GM12878 (cell line): Measurements from ENCODE around the gene ITIH2.

Experiments
- CTCF ChIP-seq, 3 experiments: IDR thresholded peaks in 2 of 3; conservative IDR thresholded peaks in 1 of 3; 2 replicates each; pipeline ENCODE4 v1.5.1; 2011; ENCODE audit warnings: low read depth in 3 of 3, low read length in 3 of 3, mild to moderate bottlenecking in 3 of 3, control low read depth in 2 of 3, moderate library complexity in 2 of 3, inconsistent platforms in 1 of 3, mixed read lengths in 1 of 3; ENCODE audit not compliant: control insufficient read depth in 2 of 3, insufficient read depth in 1 of 3; ENCODE audit errors: extremely low read depth in 1 of 3
- CUX1 ChIP-seq: IDR thresholded peaks from 2 replicates; pipeline ENCODE4 v1.6.1; 2012; ENCODE audit warnings: improper control_type of control experiment, low read depth, low read length; ENCODE audit not compliant: insufficient replicate concordance
- KDM1A ChIP-seq: fragments of 200-600 bp; sonication (generic); IDR thresholded peaks from 2 replicates; pipeline ENCODE4 v1.6.1; 2016; ENCODE audit warnings: borderline replicate concordance
- PAX8 ChIP-seq: fragments of 450-650 bp; IDR thresholded peaks from 2 replicates; pipeline ENCODE4 v1.6.1; 2017; ENCODE audit warnings: mild to moderate bottlenecking, moderate library complexity
- POLR2AphosphoS5 ChIP-seq: IDR thresholded peaks from 2 replicates; pipeline ENCODE4 v1.6.1; 2011; ENCODE audit warnings: mild to moderate bottlenecking, low read length, inconsistent platforms
- POU2F2 ChIP-seq: IDR thresholded peaks from 3 replicates; pipeline ENCODE4 v1.6.1; 2011; ENCODE audit warnings: low read depth, mild to moderate bottlenecking, low read length, borderline replicate concordance
- RAD21 ChIP-seq: IDR thresholded peaks from 2 replicates; pipeline ENCODE4 v1.6.1; 2011; ENCODE audit warnings: mild to moderate bottlenecking, low read depth, low read length, moderate library complexity; ENCODE audit not compliant: insufficient read depth
- SMC3 ChIP-seq: IDR thresholded peaks from 2 replicates; pipeline ENCODE4 v1.6.1; 2011; ENCODE audit warnings: low read length, improper control_type of control experiment, borderline replicate concordance
- ZBTB33 ChIP-seq: fragments of 450-650 bp; IDR thresholded peaks from 2 replicates; pipeline ENCODE4 v1.6.1; 2017; ENCODE audit warnings: mild to moderate bottlenecking
- TF ChIP-seq, protein P1 (sequence below): IDR thresholded peaks from 2 replicates; pipeline ENCODE4 v1.6.1; 2011; ENCODE audit warnings: low read depth, low read length, improper control_type of control experiment, borderline replicate concordance

- TF ChIP-seq KDM1A (no peak), CTCF (IDR thresholded peaks at IDR 0.05 in 2 of 3, conservative IDR thresholded peaks at IDR 0.05 in 1 of 3; ENCODE audit: control insufficient read depth in 2 of 3, extremely low read depth in 1 of 3, insufficient read depth in 1 of 3, low read depth in 3 of 3, low read length in 3 of 3) (no peak), POLR2AphosphoS5 (no peak), CUX1 (no peak), ZBTB33 (no peak), RAD21 (no peak), SMC3 (no peak), PAX8 (no peak), POU2F2 (no peak)
- TF ChIP-seq, protein P1, sequence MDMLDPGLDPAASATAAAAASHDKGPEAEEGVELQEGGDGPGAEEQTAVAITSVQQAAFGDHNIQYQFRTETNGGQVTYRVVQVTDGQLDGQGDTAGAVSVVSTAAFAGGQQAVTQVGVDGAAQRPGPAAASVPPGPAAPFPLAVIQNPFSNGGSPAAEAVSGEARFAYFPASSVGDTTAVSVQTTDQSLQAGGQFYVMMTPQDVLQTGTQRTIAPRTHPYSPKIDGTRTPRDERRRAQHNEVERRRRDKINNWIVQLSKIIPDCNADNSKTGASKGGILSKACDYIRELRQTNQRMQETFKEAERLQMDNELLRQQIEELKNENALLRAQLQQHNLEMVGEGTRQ = no peak
These were observed 6.6 kb upstream of the ITIH2 start for GRCh38 chr10:7696545-7696944.
